ENCODE data around the gene NPLOC4. TPM values are rescaled to one million over a fixed set of nuclear protein-coding genes. Genes with fewer than 3 reads are reported as not detected.
A peak's percentile ranks its signal among the peaks of the same experiment; 100 is the strongest.

The NPLOC4 gene
- total RNA-seq, 1 donor from 2014 or later: 106 TPM

GRCh38 chr17:81566461-81567126 is 70.3 kb downstream of the NPLOC4 start:
- peak; percentile 75 for DNase-seq (ENCODE audit: low spot score)

GRCh38 chr17:81565231-81565630 is 71.7 kb downstream of the NPLOC4 start:
- DNase-seq (ENCODE audit: low spot score): no peak

GRCh38 chr17:81564778-81565177 is 72.1 kb downstream of the NPLOC4 start:
- DNase-seq (ENCODE audit: low spot score): no peak

- DNase-seq (ENCODE audit: low spot score): no peak
Measured at GRCh38 chr17:81563861-81564586, 72.9 kb downstream of the NPLOC4 start.

GRCh38 chr17:81561494-81561885 is 75.4 kb downstream of the NPLOC4 start:
- no peak for DNase-seq (ENCODE audit: low spot score)

GRCh38 chr17:81558941-81559806 is 77.7 kb downstream of the NPLOC4 start:
- DNase-seq (ENCODE audit: low spot score): no peak

- DNase-seq (ENCODE audit: low spot score): no peak
Measured at GRCh38 chr17:81558115-81558468, 78.8 kb downstream of the NPLOC4 start.

DNA sequence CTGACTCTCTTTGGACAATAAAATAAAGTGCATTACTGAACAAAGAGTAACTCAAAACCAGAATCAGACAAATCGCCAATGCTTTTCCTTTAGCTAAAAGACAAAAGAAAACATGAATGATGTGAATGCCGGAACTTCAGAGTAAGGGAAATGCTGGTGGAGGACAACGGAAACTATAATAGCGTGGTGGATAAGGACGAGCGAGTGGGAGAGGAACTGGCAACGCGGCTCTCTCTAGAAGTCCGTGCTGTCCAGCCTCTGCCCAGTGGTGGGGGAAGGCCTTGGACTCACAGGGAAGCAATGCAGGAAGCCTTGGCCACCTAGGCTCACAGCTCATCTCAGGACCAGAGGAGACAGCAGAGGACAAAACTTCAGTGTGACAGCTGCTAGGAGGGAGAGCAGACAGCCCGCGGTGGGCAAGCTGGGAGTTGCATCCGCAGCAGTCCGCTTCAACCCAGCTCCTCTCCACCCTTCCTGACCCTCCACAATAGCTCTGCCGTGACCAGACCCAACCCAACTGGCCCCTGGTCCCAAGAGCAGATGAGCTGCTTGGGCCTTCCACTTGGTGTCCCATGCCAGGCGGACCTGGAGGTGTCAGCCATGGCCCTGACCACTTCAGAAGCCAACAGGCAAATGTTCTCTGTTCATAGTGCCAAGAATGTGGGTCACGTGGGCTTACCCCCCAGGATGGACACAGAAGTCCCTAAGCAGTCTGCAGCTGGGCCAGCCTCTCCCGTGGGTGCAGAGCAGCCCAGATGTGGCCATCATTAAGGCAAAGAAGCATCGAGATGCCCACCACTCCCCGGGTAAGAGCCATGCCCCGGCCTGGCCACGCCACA is 79.4 kb downstream of the NPLOC4 start:
- DNase-seq (ENCODE audit: low spot score): no peak

DNA sequence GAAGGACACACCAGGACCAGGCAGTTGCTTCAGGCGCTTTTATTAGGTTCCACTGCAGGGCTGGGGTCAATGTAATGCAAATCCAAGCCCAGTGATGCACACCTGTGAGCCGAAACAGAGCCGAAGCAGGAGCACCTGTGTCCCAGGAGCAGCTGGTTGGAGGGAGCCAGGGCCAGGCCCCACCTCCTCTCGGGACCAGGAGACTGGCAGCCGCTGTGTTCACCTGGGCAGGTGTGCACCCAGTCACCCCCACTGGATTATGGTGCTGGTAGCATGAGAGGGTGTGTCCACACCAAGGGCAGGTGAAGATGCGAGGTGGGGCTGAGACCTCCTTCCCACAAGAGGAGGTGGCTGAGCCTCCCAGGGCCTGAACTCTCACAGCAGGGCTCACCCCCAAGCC is 80.0 kb downstream of the NPLOC4 start:
- DNase-seq (ENCODE audit: low spot score): no peak

- DNase-seq (ENCODE audit: low spot score): no peak
Measured at GRCh38 chr17:81556175-81556691, 80.7 kb downstream of the NPLOC4 start.

GRCh38 chr17:81553616-81554181 is 83.2 kb downstream of the NPLOC4 start:
- DNase-seq (ENCODE audit: low spot score): no peak

- peak; percentile 77 for DNase-seq (ENCODE audit: low spot score)
Measured at GRCh38 chr17:81553018-81553615, 83.8 kb downstream of the NPLOC4 start.

DNA sequence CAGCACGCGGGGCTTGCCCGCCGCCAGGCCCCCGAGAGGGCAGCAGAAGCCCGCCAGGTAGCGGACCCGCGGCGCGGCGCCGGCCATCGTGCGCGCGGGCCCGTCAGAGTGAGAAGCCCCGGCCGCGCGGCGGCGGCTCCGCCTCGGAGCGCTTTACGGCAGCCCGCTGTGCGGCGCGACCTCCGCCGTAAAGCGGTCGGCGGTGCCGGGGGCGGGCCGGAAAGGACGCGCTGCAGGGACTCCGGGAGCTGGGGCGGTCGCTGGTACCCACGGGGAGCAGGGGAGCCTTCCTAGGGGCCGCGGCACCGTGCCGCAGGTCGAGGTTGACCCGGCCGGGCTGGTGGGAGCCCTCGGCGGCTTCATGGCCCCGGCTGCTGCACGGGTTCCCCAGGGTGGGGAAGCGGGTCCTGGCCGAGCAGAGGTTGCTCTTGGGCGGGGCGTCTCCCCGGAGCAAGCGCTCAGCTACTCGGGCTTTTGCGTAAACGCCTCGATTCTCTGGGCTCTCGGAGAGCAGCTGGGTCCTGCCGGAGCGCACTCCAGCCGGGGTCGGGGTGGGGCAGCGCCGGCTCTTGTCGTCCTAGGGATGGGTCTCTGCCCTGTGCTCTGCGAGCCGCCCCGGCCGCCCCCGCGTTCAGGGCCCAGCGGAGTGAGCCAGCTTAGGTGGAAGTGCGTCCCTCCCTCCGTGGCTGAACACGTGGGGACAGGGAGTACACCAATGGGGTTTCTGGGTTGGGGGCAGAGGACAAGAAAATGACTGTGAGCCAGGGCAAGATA is 84.5 kb downstream of the NPLOC4 start, which contains the start of gene FAAP100:
TSS of gene FAAP100 (minus strand) at position 110 of the 774 bp plus-strand sequence. CDS start at position 87, 23 bp downstream.
- DNase-seq (ENCODE audit: low spot score): peak; percentile 76

DNA sequence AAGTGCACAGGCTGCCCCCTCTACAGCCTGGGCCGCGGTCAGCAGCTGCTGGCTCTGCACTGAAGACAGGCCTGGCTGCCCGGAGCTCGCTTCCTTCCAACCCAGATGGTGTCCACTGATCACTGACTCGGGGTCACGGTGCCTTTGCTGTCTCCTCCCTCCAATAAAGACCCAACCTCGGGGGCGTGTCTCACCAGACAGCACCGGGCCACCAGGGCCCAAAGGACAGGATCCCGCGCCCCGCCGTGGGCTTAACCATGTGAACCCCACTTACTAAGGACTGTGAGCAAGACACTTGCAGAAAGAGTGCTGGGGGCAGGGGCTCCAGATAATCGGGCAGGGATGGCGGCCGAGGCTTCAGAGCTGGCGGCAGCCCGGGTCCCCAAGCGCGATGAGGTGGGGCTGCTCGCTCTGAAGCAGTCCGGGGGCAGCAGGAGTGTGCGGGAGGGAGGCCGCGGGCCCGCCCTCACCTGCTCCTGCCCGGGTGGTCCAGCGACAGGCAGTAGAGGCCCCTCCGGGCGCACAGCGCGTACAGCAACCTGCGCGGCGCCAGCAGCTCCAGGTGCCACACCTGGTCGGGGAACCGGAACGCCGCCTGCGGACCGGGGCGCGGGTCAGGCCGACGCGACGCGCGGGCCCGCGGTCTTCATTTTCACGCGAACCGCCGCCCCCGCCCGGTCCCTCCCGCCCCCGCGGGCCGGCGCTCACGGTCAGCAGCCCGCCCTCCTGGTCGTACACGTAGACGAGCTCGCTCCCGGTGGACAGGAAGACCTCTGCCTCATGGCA is 85.3 kb downstream of the NPLOC4 start:
- no peak for DNase-seq (ENCODE audit: low spot score)

GRCh38 chr17:81550830-81551457 is 86.0 kb downstream of the NPLOC4 start:
- no peak for DNase-seq (ENCODE audit: low spot score)

- DNase-seq (ENCODE audit: low spot score): no peak
Measured at GRCh38 chr17:81550285-81550684, 86.6 kb downstream of the NPLOC4 start.

DNA sequence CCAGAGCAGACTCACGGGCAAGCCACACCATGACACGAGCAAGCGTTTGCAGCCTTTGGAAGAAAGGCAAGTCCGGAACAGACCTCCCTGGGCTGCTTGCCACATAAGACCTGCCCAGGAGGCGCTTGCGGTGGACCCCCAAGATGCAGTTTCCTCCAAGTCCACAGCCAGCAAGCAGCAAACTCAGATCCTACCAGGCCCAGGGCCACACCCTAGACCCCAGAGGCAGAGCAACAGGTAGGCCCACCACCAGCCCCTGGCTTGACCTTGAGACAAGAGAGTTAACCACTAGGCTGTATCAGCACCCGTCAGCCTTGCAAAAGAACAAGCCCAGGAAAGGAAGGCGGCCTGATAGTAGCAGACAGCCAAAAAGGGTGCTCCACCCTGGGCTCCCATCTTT is 87.1 kb downstream of the NPLOC4 start:
- no peak for DNase-seq (ENCODE audit: low spot score)

GRCh38 chr17:81549031-81549557 is 87.8 kb downstream of the NPLOC4 start:
- no peak for DNase-seq (ENCODE audit: low spot score)

All from ureter (tissue), 1 donor.